HL-60 (cell line): Measurements from ENCODE around the gene THSD8.
A peak's percentile ranks its signal among the peaks of the same experiment; 100 is the strongest.

Experiments
- DNase-seq, 2 experiments: peaks; one replicate each; pipeline ENCODE4 v3.0.0-alpha.2; 2010 to 2020; ENCODE audit warnings: low read depth in 1 of 2, low spot score in 1 of 2
- H3K27ac ChIP-seq: fragments of 250-450 bp; sonication (Bioruptor Pico); replicated peaks from 2 replicates; pipeline ENCODE4 v1.5.1; 2020; ENCODE audit warnings: mild to moderate bottlenecking, moderate library complexity
- H3K27me3 ChIP-seq: fragments of 250-450 bp; sonication (Bioruptor Pico); 2 replicates; pipeline ENCODE4 v1.5.1; 2021; ENCODE audit warnings: mild to moderate bottlenecking, moderate library complexity; ENCODE audit not compliant: insufficient read depth, poor library complexity, severe bottlenecking
- H3K4me3 ChIP-seq: replicated peaks from 2 replicates; pipeline ENCODE4 v1.5.1; 2011; ENCODE audit warnings: mild to moderate bottlenecking, control low read depth, low read length; ENCODE audit not compliant: insufficient read depth
- CTCF ChIP-seq: IDR thresholded peaks from one replicate; pipeline ENCODE4 v1.5.1; 2011; ENCODE audit warnings: low read length, control low read depth, inconsistent platforms; ENCODE audit not compliant: insufficient read depth
- GABPA ChIP-seq: IDR thresholded peaks from 2 replicates; pipeline ENCODE4 v1.6.1; 2012; ENCODE audit warnings: low read depth
- POLR2AphosphoS5 ChIP-seq: IDR thresholded peaks from 2 replicates; pipeline ENCODE4 v1.6.1; 2012; ENCODE audit warnings: low read depth
- REST ChIP-seq: IDR thresholded peaks from 2 replicates; pipeline ENCODE4 v1.6.1; 2012; ENCODE audit warnings: low read depth; ENCODE audit not compliant: insufficient replicate concordance
- SPI1 ChIP-seq: IDR thresholded peaks from 2 replicates; pipeline ENCODE4 v1.6.1; 2012; ENCODE audit warnings: low read depth, mild to moderate bottlenecking, borderline replicate concordance

Gene THSD8

GRCh38 chr19:12785431-12786031 lies 16.3 kb upstream of the THSD8 start:
- peak; percentile 82 to 87 for DNase-seq
- H3K4me3 ChIP-seq: no peak overlapping the region
- TF ChIP-seq POLR2AphosphoS5: 0 out of 2 replicates have a peak, but pooled peaks have one; percentile 26
- TF ChIP-seq SPI1: peak; percentile 100
- TF ChIP-seq GABPA: no peak
- TF ChIP-seq CTCF: no peak
- TF ChIP-seq REST: no peak
- peak overlapping the region; percentile 95 for H3K27ac ChIP-seq
- no peaks in the 10 kb centered on the region for H3K27me3 ChIP-seq

GRCh38 chr19:12786141-12786870 lies 15.6 kb upstream of the THSD8 start:
- DNase-seq: peak in 1 of 2 experiments; percentile 90
- Histone ChIP-seq H3K27me3 (no peaks in the 10 kb centered on the region), H3K4me3 (no peak overlapping the region), H3K27ac (peak overlapping the region; percentile 95)
- TF ChIP-seq GABPA (no peak), SPI1 (peak; percentile 66; the same call in 1 of the 2 replicates), REST (no peak), POLR2AphosphoS5 (peak; percentile 27; the same call in 1 of the 2 replicates)

DNA sequence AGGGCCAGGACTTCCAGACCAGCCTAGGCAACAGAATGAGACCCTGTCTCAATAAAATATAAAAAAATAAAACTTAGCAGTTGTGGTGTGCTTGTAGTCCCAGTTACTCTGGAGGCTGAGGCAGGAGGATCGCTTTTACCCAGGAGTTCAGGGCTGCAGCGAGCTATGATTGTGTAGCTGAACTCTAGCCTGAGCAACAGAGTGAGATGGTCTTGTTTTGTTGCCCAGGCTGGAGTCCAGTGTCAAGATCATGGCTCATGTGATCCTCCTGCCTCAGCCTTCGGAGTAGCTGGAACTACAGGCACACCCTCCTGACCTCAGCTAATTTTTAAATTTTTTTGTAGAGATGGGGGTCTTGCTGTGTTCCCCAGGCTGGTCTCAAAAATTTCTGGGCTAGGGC lies 14.9 kb upstream of the THSD8 start:
- Histone ChIP-seq H3K27me3 (no peaks in the 10 kb centered on the region), H3K27ac (peak overlapping the region; percentile 95), H3K4me3 (no peak overlapping the region)
- DNase-seq: no peak
- TF ChIP-seq REST: no peak
- TF ChIP-seq POLR2AphosphoS5: no peak
- TF ChIP-seq GABPA: no peak

DNA sequence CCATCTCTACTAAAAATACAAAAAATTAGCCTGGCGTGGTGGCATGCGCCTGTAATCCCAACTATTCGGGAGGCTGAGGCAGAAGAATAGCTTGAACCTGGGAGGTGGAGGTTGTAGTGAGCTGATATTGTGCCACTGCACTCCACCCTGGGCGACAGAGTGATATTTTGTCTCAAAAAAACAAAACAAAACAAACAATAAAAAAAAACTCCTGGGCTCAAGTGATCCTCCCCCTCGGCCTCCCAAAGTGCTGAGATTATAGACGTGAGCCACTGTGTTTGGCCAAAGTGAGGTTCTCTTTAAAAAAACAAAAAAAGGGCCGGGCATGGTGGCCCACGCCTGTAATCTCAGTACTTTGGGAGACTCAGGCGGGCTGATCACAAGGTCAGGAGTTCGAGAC lies 14.4 kb upstream of the THSD8 start:
- TF ChIP-seq GABPA (no peak), POLR2AphosphoS5 (no peak), SPI1 (no peak), REST (no peak), CTCF (no peak)
- no peak overlapping the region for H3K4me3 ChIP-seq
- peak overlapping the region; percentile 95 for H3K27ac ChIP-seq

More for the DNA sequence above, 14.4 kb upstream of the THSD8 start:
- H3K27me3 ChIP-seq: no peaks in the 10 kb centered on the region
- no peak for DNase-seq
